ENCODE measurements around the gene PER2.

The PER2 gene

GRCh38 chr2:238244151-238244550, 44.3 kb downstream of the PER2 start:
- DNase-seq (ENCODE audit: low spot score), result no peak

- DNase-seq (ENCODE audit: low spot score), result no peak
Measured at GRCh38 chr2:238243496-238244076, 44.8 kb downstream of the PER2 start.

- no peak for DNase-seq (ENCODE audit: low spot score)
Measured at GRCh38 chr2:238242731-238243495, 45.5 kb downstream of the PER2 start.

GRCh38 chr2:238241970-238242369, 46.4 kb downstream of the PER2 start:
- no peak for DNase-seq (ENCODE audit: low spot score)

GRCh38 chr2:238240757-238241711, 47.4 kb downstream of the PER2 start:
- DNase-seq (ENCODE audit: low spot score), result peak; percentile 35

GRCh38 chr2:238239863-238240756, 48.3 kb downstream of the PER2 start, which contains the start of gene HES6:
HES6 (minus strand) TSS chr2:238240038; CDS start chr2:238239905, 133 bp downstream.
- peak; percentile 83 for DNase-seq (ENCODE audit: low spot score)

- peak; percentile 52 for DNase-seq (ENCODE audit: low spot score)
Measured at GRCh38 chr2:238239543-238239862, 48.9 kb downstream of the PER2 start.

GRCh38 chr2:238238766-238239542, 49.5 kb downstream of the PER2 start:
- DNase-seq (ENCODE audit: low spot score), result no peak

- DNase-seq (ENCODE audit: low spot score), result no peak
Measured at GRCh38 chr2:238238311-238238765, 50.1 kb downstream of the PER2 start.

GRCh38 chr2:238237431-238238135, 50.8 kb downstream of the PER2 start:
- DNase-seq (ENCODE audit: low spot score), result no peak

GRCh38 chr2:238236571-238236970, 51.8 kb downstream of the PER2 start:
- no peak for DNase-seq (ENCODE audit: low spot score)

- no peak for DNase-seq (ENCODE audit: low spot score)
Measured at GRCh38 chr2:238235856-238236255, 52.6 kb downstream of the PER2 start.

GRCh38 chr2:238235331-238235732, 53.1 kb downstream of the PER2 start:
- DNase-seq (ENCODE audit: low spot score), result no peak

- DNase-seq (ENCODE audit: low spot score), result no peak
Measured at GRCh38 chr2:238233625-238234024, 54.8 kb downstream of the PER2 start.

GRCh38 chr2:238231809-238232208, 56.6 kb downstream of the PER2 start:
- DNase-seq (ENCODE audit: low spot score), result no peak

- DNase-seq (ENCODE audit: low spot score), result peak; percentile 46
Measured at GRCh38 chr2:238231251-238231793, 57.1 kb downstream of the PER2 start.

GRCh38 chr2:238230699-238231098, 57.7 kb downstream of the PER2 start:
- no peak for DNase-seq (ENCODE audit: low spot score)

- no peak for DNase-seq (ENCODE audit: low spot score)
Measured at GRCh38 chr2:238228700-238229099, 59.7 kb downstream of the PER2 start.

- no peak for DNase-seq (ENCODE audit: low spot score)
Measured at GRCh38 chr2:238227587-238228032, 60.8 kb downstream of the PER2 start.

All from NAMALWA (cell line).